Measurements from ENCODE around the gene MCIDAS.

Gene MCIDAS

GRCh38 chr5:55234121-55234700 lies 7.1 kb upstream of the MCIDAS start:
- TF ChIP-seq, protein P1, sequence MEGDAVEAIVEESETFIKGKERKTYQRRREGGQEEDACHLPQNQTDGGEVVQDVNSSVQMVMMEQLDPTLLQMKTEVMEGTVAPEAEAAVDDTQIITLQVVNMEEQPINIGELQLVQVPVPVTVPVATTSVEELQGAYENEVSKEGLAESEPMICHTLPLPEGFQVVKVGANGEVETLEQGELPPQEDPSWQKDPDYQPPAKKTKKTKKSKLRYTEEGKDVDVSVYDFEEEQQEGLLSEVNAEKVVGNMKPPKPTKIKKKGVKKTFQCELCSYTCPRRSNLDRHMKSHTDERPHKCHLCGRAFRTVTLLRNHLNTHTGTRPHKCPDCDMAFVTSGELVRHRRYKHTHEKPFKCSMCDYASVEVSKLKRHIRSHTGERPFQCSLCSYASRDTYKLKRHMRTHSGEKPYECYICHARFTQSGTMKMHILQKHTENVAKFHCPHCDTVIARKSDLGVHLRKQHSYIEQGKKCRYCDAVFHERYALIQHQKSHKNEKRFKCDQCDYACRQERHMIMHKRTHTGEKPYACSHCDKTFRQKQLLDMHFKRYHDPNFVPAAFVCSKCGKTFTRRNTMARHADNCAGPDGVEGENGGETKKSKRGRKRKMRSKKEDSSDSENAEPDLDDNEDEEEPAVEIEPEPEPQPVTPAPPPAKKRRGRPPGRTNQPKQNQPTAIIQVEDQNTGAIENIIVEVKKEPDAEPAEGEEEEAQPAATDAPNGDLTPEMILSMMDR (conservative IDR thresholded peaks at IDR 0.05), result no peak
- TF ChIP-seq ZFX (IDR thresholded peaks at IDR 0.05), result no peak
- peak overlapping the region; percentile 40 for H3K27ac ChIP-seq

DNA sequence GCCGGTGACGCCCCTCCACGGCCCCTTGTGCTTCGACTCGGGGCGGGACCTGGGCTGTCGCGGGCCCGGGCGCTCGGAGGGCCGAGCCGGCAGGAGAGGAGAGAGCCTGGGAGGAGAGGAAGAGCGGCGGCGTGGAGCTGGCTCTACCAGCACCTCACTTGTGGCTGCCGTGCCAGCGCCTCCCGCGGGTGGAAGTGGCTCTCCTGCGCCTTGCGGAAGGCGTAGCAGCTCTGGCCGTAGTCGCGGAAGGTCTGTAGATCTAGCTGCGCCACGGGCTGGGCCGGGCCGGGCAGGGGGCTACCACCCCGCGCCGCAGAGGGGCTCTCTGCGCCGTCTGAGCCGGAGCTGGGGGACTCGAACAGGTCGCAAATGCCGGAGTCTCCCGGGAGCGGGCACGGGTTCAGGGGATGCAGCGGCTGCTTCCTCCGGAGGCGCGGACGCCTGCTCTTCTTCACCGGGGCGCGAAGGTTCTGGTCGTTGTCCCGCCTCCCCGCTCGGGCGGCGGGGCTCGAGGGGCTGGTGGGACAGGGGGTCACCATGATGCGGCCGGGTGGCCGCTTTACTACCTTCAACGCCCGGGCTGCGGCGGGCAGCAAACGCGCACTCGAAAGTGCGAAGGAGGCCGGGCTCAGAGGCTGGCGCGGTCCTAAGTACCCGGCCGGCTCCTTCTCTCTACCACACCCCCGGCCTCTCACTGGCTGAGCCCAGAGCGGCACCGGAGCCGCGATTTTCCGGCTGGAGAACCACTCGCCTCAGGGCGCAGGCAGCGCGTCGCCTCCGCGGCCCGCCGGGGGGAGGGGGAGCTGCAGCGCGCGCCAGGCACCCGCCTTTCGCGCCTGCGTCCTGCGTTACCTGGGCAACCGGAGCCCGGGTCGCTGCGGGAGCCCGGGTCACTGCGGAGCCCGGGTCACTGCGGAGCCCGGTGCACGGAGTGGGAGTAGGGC lies 6.1 kb upstream of the MCIDAS start, which contains the start of gene CCNO:
TSS of gene CCNO (minus strand) at position 624 of the 944 bp plus-strand sequence. CDS start at position 539, 85 bp downstream.
- 0 out of 2 replicates have a peak, but pooled peaks have one; percentile 12 for TF ChIP-seq ZFX (IDR thresholded peaks at IDR 0.05)
- TF ChIP-seq, protein P1 (conservative IDR thresholded peaks at IDR 0.05), result no peak; the same call in 1 of the 2 replicates
- H3K27ac ChIP-seq, result peak within 1 kb of the TSS; percentile 40

- H3K27ac ChIP-seq, result peak overlapping the region; percentile 40
- TF ChIP-seq ZFX (IDR thresholded peaks at IDR 0.05), result no peak
- TF ChIP-seq, protein P1 (conservative IDR thresholded peaks at IDR 0.05), result no peak
These were observed 5.3 kb upstream of the MCIDAS start for GRCh38 chr5:55232271-55232984.

- no peak overlapping the region for H3K27ac ChIP-seq
- no peak for TF ChIP-seq ZFX (IDR thresholded peaks at IDR 0.05)
- TF ChIP-seq, protein P1 (conservative IDR thresholded peaks at IDR 0.05), result no peak
These were observed 4.8 kb upstream of the MCIDAS start for GRCh38 chr5:55231919-55232270.

DNA sequence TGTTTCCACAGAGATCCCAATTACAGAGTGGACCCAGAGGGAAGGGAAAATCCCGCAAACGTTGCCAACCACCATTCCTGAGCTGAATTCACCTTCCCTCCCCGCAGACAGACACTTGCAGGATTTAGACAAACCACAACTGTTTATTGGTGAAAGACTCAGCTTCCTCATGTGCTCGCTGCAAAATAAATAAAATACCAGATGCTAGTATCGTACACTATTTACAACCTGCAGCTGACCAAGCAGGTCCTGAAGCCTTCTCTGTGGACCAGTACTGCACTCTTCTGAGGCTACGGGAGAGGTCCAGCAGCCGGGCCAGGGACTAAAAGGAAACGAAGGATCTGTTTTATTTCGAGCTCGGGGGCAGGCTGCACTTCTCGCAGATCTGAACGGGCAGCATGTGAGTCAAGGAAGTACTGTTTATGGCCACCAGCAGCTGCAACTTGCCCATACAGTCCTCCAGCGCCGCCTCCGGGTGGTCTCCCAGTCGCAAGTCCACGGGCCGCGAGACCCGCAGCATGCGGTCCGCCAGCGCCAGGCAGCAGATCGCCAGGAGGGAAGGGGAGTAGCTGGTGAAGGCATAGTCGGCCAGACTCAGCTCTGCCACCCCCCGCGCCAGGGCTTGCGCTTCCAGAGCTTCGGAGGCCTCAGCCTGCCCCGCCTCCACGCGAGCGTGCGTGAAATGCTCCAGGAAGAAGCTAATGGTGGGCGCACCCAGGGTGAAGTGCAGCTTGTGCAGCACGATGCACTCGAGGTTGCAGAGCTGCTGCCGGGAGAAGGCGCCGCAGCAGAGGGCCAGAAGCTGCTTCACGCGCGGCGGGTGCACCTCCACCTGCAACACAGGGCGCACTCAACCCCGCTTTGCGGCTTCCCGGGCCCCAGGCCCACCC lies 4.2 kb upstream of the MCIDAS start:
- no peak for TF ChIP-seq ZFX (IDR thresholded peaks at IDR 0.05)
- TF ChIP-seq, protein P1 (conservative IDR thresholded peaks at IDR 0.05), result no peak
- H3K27ac ChIP-seq, result no peak overlapping the region

GRCh38 chr5:55230086-55230629 lies 3.0 kb upstream of the MCIDAS start:
- TF ChIP-seq, protein P1 (conservative IDR thresholded peaks at IDR 0.05), result no peak
- TF ChIP-seq ZFX (IDR thresholded peaks at IDR 0.05), result no peak
- H3K27ac ChIP-seq, result no peak overlapping the region

All from C4-2B (cell line).